Stomach (tissue), 9 donors: ENCODE data around the gene KCNK1. TPM values are rescaled to one million over a fixed set of nuclear protein-coding genes. Genes with fewer than 3 reads are reported as not detected.

Experiments used
- DNase-seq, 2 donors: peaks; one replicate each; pipeline versions ENCODE4 v3.0.0 to v3.0.0-alpha.2; 2013 to 2019
- H3K27ac ChIP-seq, 5 donors: fragments of 200-600 bp in 4 of 5; sonication (generic) in 4 of 5; one replicate each; pipeline ENCODE4 v1.5.1; 2013 to 2019; ENCODE audit warnings: mild to moderate bottlenecking in 1 of 5, moderate library complexity in 1 of 5
- H3K27me3 ChIP-seq, 3 donors: fragments of 200-600 bp; sonication (generic); one replicate each; pipeline ENCODE4 v1.5.1; 2017 to 2019; ENCODE audit warnings: mixed run types in 1 of 3
- H3K36me3 ChIP-seq, 4 donors: fragments of 200-600 bp; sonication (generic); 1 replicate in 3 of 4; 2 replicates in 1 of 4; pipeline ENCODE4 v1.5.1; 2016 to 2019
- H3K4me1 ChIP-seq, 4 donors: fragments of 200-600 bp; sonication (generic); one replicate each; pipeline ENCODE4 v1.5.1; 2016 to 2019
- H3K4me3 ChIP-seq, 4 donors: fragments of 200-600 bp; sonication (generic) in 3 of 4; one replicate each; pipeline ENCODE4 v1.5.1; 2016 to 2019; ENCODE audit warnings: mild to moderate bottlenecking in 1 of 4
- H3K9me3 ChIP-seq, 4 donors: fragments of 200-600 bp; sonication (generic); one replicate each; pipeline ENCODE4 v1.5.1; 2016 to 2019
- CTCF ChIP-seq, 7 experiments: fragments of 450-650 bp in 4 of 7; fragments of 200-600 bp in 3 of 7; sonication (generic) in 3 of 7; IDR thresholded peaks; one replicate each; pipeline ENCODE4 v1.5.1; 2016 to 2019; ENCODE audit warnings: antibody characterized with exemption in 7 of 7, control low read depth in 2 of 7, mild to moderate bottlenecking in 1 of 7
- EP300 ChIP-seq: sonication (generic); formaldehyde crosslinking; IDR thresholded peaks from one replicate; pipeline ENCODE4 v1.6.1; 2017; ENCODE audit warnings: antibody characterized with exemption
- POLR2A ChIP-seq, 4 donors: fragments of 450-650 bp; IDR thresholded peaks; one replicate each; pipeline ENCODE4 v1.6.1; 2016; ENCODE audit warnings: antibody characterized with exemption in 4 of 4, control low read depth in 2 of 4, mild to moderate bottlenecking in 1 of 4, moderate library complexity in 1 of 4
- POLR2AphosphoS5 ChIP-seq, 3 donors: sonication (generic); formaldehyde crosslinking; IDR thresholded peaks; one replicate each; pipeline ENCODE4 v1.6.1; 2016; ENCODE audit warnings: antibody characterized with exemption in 3 of 3
- WGBS, 5 donors: extraction: QIAGEN DNeasy Blood & Tissue Kit in 3 of 5; methylation state at CpG; one replicate each; pipeline versions ENCODE4 v1.1.5 to v1.1.7; 2013 to 2018; 5-methylcytosine and 5-hydroxymethylcytosine counted together
- intact Hi-C: fragments of 100-400 bp; cut with DNase I; formaldehyde crosslinking; loops from one replicate; pipeline ENCODE4 v1.15.1; 2023; ENCODE audit warnings: low total_unique reads
- polyA plus RNA-seq, 3 donors: library from polyadenylated mRNA; stranded (reverse); fragments of 200-250 nt; gene quantifications; one replicate each; pipeline ENCODE4 v1.2.3, GENCODE V29; 2013
- total RNA-seq, 5 donors: library from RNA; depleted of rRNA; stranded (reverse); fragments of >200 nt; gene quantifications; one replicate each; pipeline versions ENCODE4 v1.1.0 to v1.2.3, GENCODE V29; 2014 to 2016
- donor health status: healthy with polysubstance abuse.
- donor health status: Bipolar disorder and iron deficiency.
- donor health status: healthy.

Gene KCNK1
- total and polyA plus RNA-seq, 8 donors: 4.1 to 52.5 (median 9.5) TPM

- intact Hi-C loops: no loop called here
- TF ChIP-seq POLR2AphosphoS5 (IDR thresholded peaks at IDR 0.05) (no peak), CTCF (IDR thresholded peaks at IDR 0.05) (no peak), EP300 (no peak), POLR2A (IDR thresholded peaks at IDR 0.05) (no peak)
- 82 to 89% (median 82%) methylated on average over 11 of the region's 11 CpGs for WGBS, 5 donors
These were observed 13.5 kb downstream of the KCNK1 start for GRCh38 chr1:233627376-233627775.

GRCh38 chr1:233627823-233628222, 13.9 kb downstream of the KCNK1 start:
- Histone ChIP-seq H3K27me3 (no peaks in the 10 kb centered on the region), H3K9me3 (no peaks in the 10 kb centered on the region), H3K27ac (no peak overlapping the region), H3K4me3 (no peak overlapping the region), H3K36me3 (no peaks in the 10 kb centered on the region), H3K4me1 (peaks cover 0 to 5% (median 0%) of the 10 kb centered on the region in 4 donors)
- 90 to 97% (median 93%) methylated on average over 4 of the region's 4 CpGs for WGBS, 5 donors
- TF ChIP-seq EP300 (no peak), POLR2A (IDR thresholded peaks at IDR 0.05) (no peak), POLR2AphosphoS5 (IDR thresholded peaks at IDR 0.05) (no peak), CTCF (IDR thresholded peaks at IDR 0.05) (no peak)
- intact Hi-C loops: no loop called here
- no peak for DNase-seq

More at GRCh38 chr1:233627376-233627775, 13.5 kb downstream of the KCNK1 start:
- no peak for DNase-seq
- H3K27me3 ChIP-seq: no peaks in the 10 kb centered on the region
- no peaks in the 10 kb centered on the region for H3K9me3 ChIP-seq
- H3K36me3 ChIP-seq: no peaks in the 10 kb centered on the region
- no peak overlapping the region for H3K27ac ChIP-seq
- H3K4me3 ChIP-seq: no peak overlapping the region
- H3K4me1 ChIP-seq: peaks cover 0 to 5% (median 0%) of the 10 kb centered on the region in 4 donors

GRCh38 chr1:233629305-233629935, 15.5 kb downstream of the KCNK1 start:
- no peak overlapping the region for H3K27ac ChIP-seq
- no peak for TF ChIP-seq POLR2A (IDR thresholded peaks at IDR 0.05)
- TF ChIP-seq POLR2AphosphoS5 (IDR thresholded peaks at IDR 0.05): no peak
- no peak for TF ChIP-seq EP300
- TF ChIP-seq CTCF (IDR thresholded peaks at IDR 0.05): no peak
- no peaks in the 10 kb centered on the region for H3K9me3 ChIP-seq
- no peak overlapping the region for H3K4me3 ChIP-seq
- intact Hi-C loops: no loop called here
- WGBS, 5 donors: 84 to 96% (median 94%) methylated on average over 19 of the region's 19 CpGs
- no peak for DNase-seq
- no peaks in the 10 kb centered on the region for H3K36me3 ChIP-seq
- H3K4me1 ChIP-seq: peaks cover 0 to 5% (median 0%) of the 10 kb centered on the region in 4 donors
- H3K27me3 ChIP-seq: no peaks in the 10 kb centered on the region

- intact Hi-C loops: no loop called here
- H3K9me3 ChIP-seq: no peaks in the 10 kb centered on the region
- 43 to 58% (median 46%) methylated on average over 6 of the region's 6 CpGs for WGBS, 5 donors
- H3K4me1 ChIP-seq: peaks cover 4 to 15% (median 8%) of the 10 kb centered on the region in 4 donors
- no peak overlapping the region for H3K4me3 ChIP-seq
- no peak for TF ChIP-seq POLR2A (IDR thresholded peaks at IDR 0.05)
- TF ChIP-seq POLR2AphosphoS5 (IDR thresholded peaks at IDR 0.05): no peak
- no peak for TF ChIP-seq CTCF (IDR thresholded peaks at IDR 0.05)
- TF ChIP-seq EP300: no peak
- DNase-seq: peak in 1 of 2 donors; percentile 25
- H3K27me3 ChIP-seq: no peaks in the 10 kb centered on the region
- no peaks in the 10 kb centered on the region for H3K36me3 ChIP-seq
- H3K27ac ChIP-seq: no peak overlapping the region
These were observed 18.0 kb downstream of the KCNK1 start for GRCh38 chr1:233631810-233632405.
